ENCODE data around the gene P2RY10. TPM values are rescaled to one million over a fixed set of nuclear protein-coding genes. Genes with fewer than 3 reads are reported as not detected.

P2RY10 gene
- total RNA-seq (10 to 100 TPM; 64.9 to 66.4 TPM), polyA plus RNA-seq (58.8 TPM)

GRCh38 chrX:78945186-78945912, at the start of gene P2RY10:
Gene P2RY10 (plus strand): TSS chrX:78945391. CDS start chrX:78960521, 15,130 bp downstream.
- Mint-ChIP-seq H3K27me3 (peaks cover 0 to 4% of the 10 kb centered on the region in 2 donors), H3K4me3 (peak within 1 kb of the TSS; percentile 91 to 99 (median 95)), H3K27ac (peak within 1 kb of the TSS; percentile 89 to 98 (median 96)), H3K36me3 (peaks cover 0 to 51% (median 4%) of the 10 kb centered on the region in 3 donors), H3K9me3 (no peaks in the 10 kb centered on the region), H3K4me1 (peaks cover 38 to 53% (median 46%) of the 10 kb centered on the region in 3 donors)
- no peaks in the 10 kb centered on the region for H3K27me3 ChIP-seq (ENCODE audit: insufficient read depth, low read length, poor library complexity, severe bottlenecking)
- peak within 1 kb of the TSS; percentile 65 for H3K4me3 ChIP-seq (ENCODE audit: low read length)
- ChIA-PET POLR2A (interaction anchor here (0.5 to 1.2 kb wide), 2 partner anchors 189 to 624 kb away, joined by 4 to 5 read pairs; no protein-coding TSS in a partner anchor), CTCF (interaction anchor here (0.8 to 1.0 kb wide), 2 partner anchors 59 to 136 kb away, joined by 3 read pairs; no protein-coding TSS in a partner anchor)
- H3K4me1 ChIP-seq (ENCODE audit: insufficient read depth, low read length), result peaks cover 34% of the 10 kb centered on the region
- H3K36me3 ChIP-seq (ENCODE audit: insufficient read depth, low read length), result no peaks in the 10 kb centered on the region
- no peaks in the 10 kb centered on the region for H3K9me3 ChIP-seq (ENCODE audit: low read length)
- peak; percentile 6 to 77 (median 53) for DNase-seq
- H3K27ac ChIP-seq (ENCODE audit: low read depth, low read length), result peak within 1 kb of the TSS; percentile 52

GRCh38 chrX:78922754-78923153, 22.4 kb upstream of the P2RY10 start:
- ChIA-PET POLR2A (no interaction called here), CTCF (no interaction called here)
- Mint-ChIP-seq H3K4me1 (peaks cover 3 to 15% (median 10%) of the 10 kb centered on the region in 3 donors), H3K36me3 (peaks cover 0 to under 1% (median 0%) of the 10 kb centered on the region in 3 donors), H3K27ac (peak overlapping the region in 3 of 8 donors; percentile 3 to 61 (median 6)), H3K27me3 (peaks cover 0 to 7% of the 10 kb centered on the region in 2 donors), H3K9me3 (no peaks in the 10 kb centered on the region), H3K4me3 (no peak overlapping the region)
- H3K36me3 ChIP-seq (ENCODE audit: insufficient read depth, low read length), result no peaks in the 10 kb centered on the region
- no peaks in the 10 kb centered on the region for H3K9me3 ChIP-seq (ENCODE audit: low read length)
- no peak for DNase-seq
- H3K4me3 ChIP-seq (ENCODE audit: low read length), result no peak overlapping the region
- no peaks in the 10 kb centered on the region for H3K4me1 ChIP-seq (ENCODE audit: insufficient read depth, low read length)
- no peaks in the 10 kb centered on the region for H3K27me3 ChIP-seq (ENCODE audit: insufficient read depth, low read length, poor library complexity, severe bottlenecking)
- no peak overlapping the region for H3K27ac ChIP-seq (ENCODE audit: low read depth, low read length)

- POLR2A ChIA-PET, result interaction anchor here (0.7 kb wide), 1 partner anchor 12 kb away, joined by 5 read pairs; no protein-coding TSS in a partner anchor
- peaks cover 3 to 15% (median 10%) of the 10 kb centered on the region in 3 donors for H3K4me1 Mint-ChIP-seq
- H3K27ac Mint-ChIP-seq, result no peak overlapping the region
- Histone ChIP-seq H3K36me3 (ENCODE audit: insufficient read depth, low read length) (no peaks in the 10 kb centered on the region), H3K27me3 (ENCODE audit: insufficient read depth, low read length, poor library complexity, severe bottlenecking) (no peaks in the 10 kb centered on the region), H3K27ac (ENCODE audit: low read depth, low read length) (no peak overlapping the region), H3K9me3 (ENCODE audit: low read length) (no peaks in the 10 kb centered on the region), H3K4me3 (ENCODE audit: low read length) (no peak overlapping the region), H3K4me1 (ENCODE audit: insufficient read depth, low read length) (no peaks in the 10 kb centered on the region)
- H3K4me3 Mint-ChIP-seq, result no peak overlapping the region
- CTCF ChIA-PET, result interaction anchor here (0.6 kb wide), 1 partner anchor 18 kb away, joined by 3 read pairs; no protein-coding TSS in a partner anchor
- DNase-seq, result no peak
- H3K27me3 Mint-ChIP-seq, result peaks cover 0 to 7% of the 10 kb centered on the region in 2 donors
- H3K9me3 Mint-ChIP-seq, result peaks cover 0 to 2% (median 0%) of the 10 kb centered on the region in 5 donors
- H3K36me3 Mint-ChIP-seq, result peaks cover 0 to 6% (median 0%) of the 10 kb centered on the region in 3 donors
Observed at GRCh38 chrX:78923198-78924015, 21.8 kb upstream of the P2RY10 start.

GRCh38 chrX:78931814-78932213, 13.4 kb upstream of the P2RY10 start:
- no peak for DNase-seq
- Mint-ChIP-seq H3K27ac (no peak overlapping the region), H3K27me3 (peaks cover 0 to 3% of the 10 kb centered on the region in 2 donors), H3K36me3 (peaks cover 0 to 6% (median 0%) of the 10 kb centered on the region in 3 donors), H3K9me3 (peaks cover 0 to 6% (median 0%) of the 10 kb centered on the region in 5 donors), H3K4me1 (peaks cover 0 to 8% (median 6%) of the 10 kb centered on the region in 3 donors), H3K4me3 (no peak overlapping the region)
- POLR2A ChIA-PET, result no interaction called here
- Histone ChIP-seq H3K27ac (ENCODE audit: low read depth, low read length) (no peak overlapping the region), H3K4me3 (ENCODE audit: low read length) (no peak overlapping the region), H3K36me3 (ENCODE audit: insufficient read depth, low read length) (no peaks in the 10 kb centered on the region), H3K27me3 (ENCODE audit: insufficient read depth, low read length, poor library complexity, severe bottlenecking) (no peaks in the 10 kb centered on the region), H3K9me3 (ENCODE audit: low read length) (no peaks in the 10 kb centered on the region), H3K4me1 (ENCODE audit: insufficient read depth, low read length) (no peaks in the 10 kb centered on the region)
- CTCF ChIA-PET, result no interaction called here

GRCh38 chrX:78934866-78935265, 10.3 kb upstream of the P2RY10 start:
- Histone ChIP-seq H3K36me3 (ENCODE audit: insufficient read depth, low read length) (no peaks in the 10 kb centered on the region), H3K4me1 (ENCODE audit: insufficient read depth, low read length) (no peaks in the 10 kb centered on the region), H3K27me3 (ENCODE audit: insufficient read depth, low read length, poor library complexity, severe bottlenecking) (no peaks in the 10 kb centered on the region), H3K27ac (ENCODE audit: low read depth, low read length) (no peak overlapping the region), H3K9me3 (ENCODE audit: low read length) (no peaks in the 10 kb centered on the region), H3K4me3 (ENCODE audit: low read length) (no peak overlapping the region)
- Mint-ChIP-seq H3K4me3 (no peak overlapping the region), H3K36me3 (peaks cover 0 to 8% (median 0%) of the 10 kb centered on the region in 3 donors), H3K27me3 (peaks cover 0 to 5% of the 10 kb centered on the region in 2 donors), H3K4me1 (peaks cover 0 to 8% (median 6%) of the 10 kb centered on the region in 3 donors), H3K9me3 (peaks cover 0 to 5% (median 2%) of the 10 kb centered on the region in 5 donors), H3K27ac (peak overlapping the region in 1 of 8 donors; percentile 27)
- POLR2A ChIA-PET, result no interaction called here
- CTCF ChIA-PET, result no interaction called here
- no peak for DNase-seq

GRCh38 chrX:78944351-78944750, 840 bp upstream of the P2RY10 start:
- Mint-ChIP-seq H3K4me3 (peak overlapping the region in 6 of 7 donors; percentile 7 to 99 (median 94)), H3K9me3 (no peaks in the 10 kb centered on the region), H3K4me1 (peaks cover 30 to 43% (median 37%) of the 10 kb centered on the region in 3 donors), H3K27ac (peak overlapping the region; percentile 89 to 98 (median 96)), H3K27me3 (peaks cover 0 to 3% of the 10 kb centered on the region in 2 donors), H3K36me3 (peaks cover 0 to 41% (median 0%) of the 10 kb centered on the region in 3 donors)
- CTCF ChIA-PET, result no interaction called here
- Histone ChIP-seq H3K27ac (ENCODE audit: low read depth, low read length) (no peak overlapping the region), H3K4me3 (ENCODE audit: low read length) (no peak overlapping the region), H3K4me1 (ENCODE audit: insufficient read depth, low read length) (peaks cover 24% of the 10 kb centered on the region), H3K9me3 (ENCODE audit: low read length) (no peaks in the 10 kb centered on the region), H3K27me3 (ENCODE audit: insufficient read depth, low read length, poor library complexity, severe bottlenecking) (no peaks in the 10 kb centered on the region), H3K36me3 (ENCODE audit: insufficient read depth, low read length) (no peaks in the 10 kb centered on the region)
- POLR2A ChIA-PET, result no interaction called here
- peak in 1 of 5 donors; percentile 23 for DNase-seq

GRCh38 chrX:78946178-78946931, 1.2 kb downstream of the P2RY10 start:
- ChIA-PET POLR2A (interaction anchor here (0.8 to 1.2 kb wide), 2 partner anchors 136 to 188 kb away, joined by 3 to 4 read pairs; no protein-coding TSS in a partner anchor), CTCF (interaction anchor here (1.0 kb wide), 1 partner anchor 135 kb away, joined by 3 read pairs; no protein-coding TSS in a partner anchor)
- H3K4me3 Mint-ChIP-seq, result peak overlapping the region; percentile 91 to 99 (median 95)
- DNase-seq, result no peak
- peaks cover 0 to 4% of the 10 kb centered on the region in 2 donors for H3K27me3 Mint-ChIP-seq
- H3K4me1 Mint-ChIP-seq, result peaks cover 46 to 63% (median 55%) of the 10 kb centered on the region in 3 donors
- Histone ChIP-seq H3K9me3 (ENCODE audit: low read length) (no peaks in the 10 kb centered on the region), H3K36me3 (ENCODE audit: insufficient read depth, low read length) (no peaks in the 10 kb centered on the region), H3K4me3 (ENCODE audit: low read length) (peak overlapping the region; percentile 65), H3K27me3 (ENCODE audit: insufficient read depth, low read length, poor library complexity, severe bottlenecking) (no peaks in the 10 kb centered on the region), H3K27ac (ENCODE audit: low read depth, low read length) (peak overlapping the region; percentile 52), H3K4me1 (ENCODE audit: insufficient read depth, low read length) (peaks cover 41% of the 10 kb centered on the region)
- peak overlapping the region; percentile 89 to 98 (median 96) for H3K27ac Mint-ChIP-seq
- no peaks in the 10 kb centered on the region for H3K9me3 Mint-ChIP-seq
- peaks cover 0 to 61% (median 4%) of the 10 kb centered on the region in 3 donors for H3K36me3 Mint-ChIP-seq
